ENCODE data around the gene PPP1R13B.

The PPP1R13B gene

DNA sequence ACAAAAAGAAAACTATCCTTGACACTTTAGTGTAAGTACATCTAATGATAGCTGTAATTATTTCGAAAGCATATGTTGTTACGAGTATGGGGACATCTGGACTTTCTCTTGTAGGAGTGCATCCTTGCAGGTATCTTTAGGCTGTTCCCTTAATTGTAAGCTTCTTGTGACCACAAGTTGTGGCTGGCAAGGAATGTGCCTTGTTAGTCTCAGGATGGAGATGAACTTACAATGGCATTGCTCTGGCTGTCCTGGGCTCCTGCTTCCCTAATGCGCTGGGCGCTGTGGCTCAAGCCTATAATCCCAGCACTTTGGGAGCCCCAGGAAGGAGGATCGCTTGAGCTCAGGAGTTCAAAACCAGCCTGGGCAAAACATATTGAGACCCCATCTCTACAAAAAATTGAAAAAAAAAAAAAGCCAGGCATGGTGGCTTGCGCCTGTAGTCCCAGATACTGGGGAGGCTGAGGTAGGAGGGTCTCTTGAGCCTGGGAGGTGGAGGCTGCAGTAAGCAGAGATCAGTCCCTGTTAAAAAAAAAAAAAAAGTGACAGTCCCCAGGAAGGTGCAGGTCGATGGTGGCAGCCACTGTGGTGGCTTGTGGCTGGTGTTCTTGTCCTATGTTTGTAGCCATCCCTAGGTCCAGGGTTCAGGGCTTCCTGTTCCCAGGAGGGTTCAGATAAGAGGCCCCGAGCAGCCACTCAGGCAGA is 23.7 kb upstream of the PPP1R13B start:
- no peak for TF ChIP-seq TAF1 (IDR thresholded peaks at IDR 0.05; ENCODE audit: borderline replicate concordance, insufficient read depth, low read length)
- TF ChIP-seq SIN3A (IDR thresholded peaks at IDR 0.05; ENCODE audit: borderline replicate concordance, insufficient read depth, low read length): no peak
- TF ChIP-seq POLR2AphosphoS5 (IDR thresholded peaks at IDR 0.05; ENCODE audit: low read depth, low read length): no peak
- no peak for TF ChIP-seq FOXP2 (optimal IDR thresholded peaks at IDR 0.05; ENCODE audit: borderline replicate concordance, extremely low read depth, extremely low read length, insufficient read depth)
- TF ChIP-seq, protein P1, sequence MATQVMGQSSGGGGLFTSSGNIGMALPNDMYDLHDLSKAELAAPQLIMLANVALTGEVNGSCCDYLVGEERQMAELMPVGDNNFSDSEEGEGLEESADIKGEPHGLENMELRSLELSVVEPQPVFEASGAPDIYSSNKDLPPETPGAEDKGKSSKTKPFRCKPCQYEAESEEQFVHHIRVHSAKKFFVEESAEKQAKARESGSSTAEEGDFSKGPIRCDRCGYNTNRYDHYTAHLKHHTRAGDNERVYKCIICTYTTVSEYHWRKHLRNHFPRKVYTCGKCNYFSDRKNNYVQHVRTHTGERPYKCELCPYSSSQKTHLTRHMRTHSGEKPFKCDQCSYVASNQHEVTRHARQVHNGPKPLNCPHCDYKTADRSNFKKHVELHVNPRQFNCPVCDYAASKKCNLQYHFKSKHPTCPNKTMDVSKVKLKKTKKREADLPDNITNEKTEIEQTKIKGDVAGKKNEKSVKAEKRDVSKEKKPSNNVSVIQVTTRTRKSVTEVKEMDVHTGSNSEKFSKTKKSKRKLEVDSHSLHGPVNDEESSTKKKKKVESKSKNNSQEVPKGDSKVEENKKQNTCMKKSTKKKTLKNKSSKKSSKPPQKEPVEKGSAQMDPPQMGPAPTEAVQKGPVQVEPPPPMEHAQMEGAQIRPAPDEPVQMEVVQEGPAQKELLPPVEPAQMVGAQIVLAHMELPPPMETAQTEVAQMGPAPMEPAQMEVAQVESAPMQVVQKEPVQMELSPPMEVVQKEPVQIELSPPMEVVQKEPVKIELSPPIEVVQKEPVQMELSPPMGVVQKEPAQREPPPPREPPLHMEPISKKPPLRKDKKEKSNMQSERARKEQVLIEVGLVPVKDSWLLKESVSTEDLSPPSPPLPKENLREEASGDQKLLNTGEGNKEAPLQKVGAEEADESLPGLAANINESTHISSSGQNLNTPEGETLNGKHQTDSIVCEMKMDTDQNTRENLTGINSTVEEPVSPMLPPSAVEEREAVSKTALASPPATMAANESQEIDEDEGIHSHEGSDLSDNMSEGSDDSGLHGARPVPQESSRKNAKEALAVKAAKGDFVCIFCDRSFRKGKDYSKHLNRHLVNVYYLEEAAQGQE (IDR thresholded peaks at IDR 0.05; ENCODE audit: insufficient read depth in 1 of 2, low read depth in 2 of 2, low read length in 2 of 2): no peak

DNA sequence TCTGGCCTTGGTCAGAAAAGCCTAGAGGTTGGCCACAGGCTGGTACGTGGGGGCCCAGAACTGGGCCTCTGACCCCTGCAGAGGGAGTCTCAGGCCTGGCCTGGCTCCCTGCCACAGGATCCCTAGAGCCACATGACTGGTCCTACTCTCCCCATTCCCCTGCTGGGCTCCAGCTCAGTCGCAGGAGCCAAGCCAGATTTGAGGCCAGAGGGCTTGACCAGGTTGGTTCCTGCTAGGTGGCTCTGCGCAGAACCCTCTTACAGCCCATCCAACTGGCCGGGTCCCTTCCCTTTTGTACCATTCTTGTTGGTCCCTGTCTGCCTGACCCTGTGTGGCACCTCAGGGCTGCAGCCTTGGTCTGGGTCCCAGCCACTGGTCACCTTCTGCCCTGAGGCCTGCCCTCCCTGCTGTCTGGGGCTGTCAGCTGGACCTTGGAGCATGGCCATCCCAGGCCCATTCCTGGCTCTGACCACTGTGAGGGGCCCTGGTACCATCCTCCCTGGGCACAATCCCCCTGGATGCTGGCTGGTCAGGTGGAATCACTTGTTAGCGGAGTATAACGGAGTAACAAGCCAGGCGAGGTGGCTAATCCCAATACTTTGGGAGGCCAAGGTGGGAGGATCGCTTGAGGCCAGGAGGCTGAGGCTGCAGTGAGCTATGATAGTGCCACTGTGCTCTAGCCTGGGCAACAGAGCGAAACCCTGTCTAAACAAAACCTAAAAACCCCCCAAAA is 22.9 kb upstream of the PPP1R13B start:
- no peak for TF ChIP-seq POLR2AphosphoS5 (IDR thresholded peaks at IDR 0.05; ENCODE audit: low read depth, low read length)
- no peak for TF ChIP-seq TAF1 (IDR thresholded peaks at IDR 0.05; ENCODE audit: borderline replicate concordance, insufficient read depth, low read length)
- TF ChIP-seq, protein P1 (IDR thresholded peaks at IDR 0.05; ENCODE audit: insufficient read depth in 1 of 2, low read depth in 2 of 2, low read length in 2 of 2): no peak
- TF ChIP-seq SIN3A (IDR thresholded peaks at IDR 0.05; ENCODE audit: borderline replicate concordance, insufficient read depth, low read length): no peak
- no peak for TF ChIP-seq FOXP2 (optimal IDR thresholded peaks at IDR 0.05; ENCODE audit: borderline replicate concordance, extremely low read depth, extremely low read length, insufficient read depth)

DNA sequence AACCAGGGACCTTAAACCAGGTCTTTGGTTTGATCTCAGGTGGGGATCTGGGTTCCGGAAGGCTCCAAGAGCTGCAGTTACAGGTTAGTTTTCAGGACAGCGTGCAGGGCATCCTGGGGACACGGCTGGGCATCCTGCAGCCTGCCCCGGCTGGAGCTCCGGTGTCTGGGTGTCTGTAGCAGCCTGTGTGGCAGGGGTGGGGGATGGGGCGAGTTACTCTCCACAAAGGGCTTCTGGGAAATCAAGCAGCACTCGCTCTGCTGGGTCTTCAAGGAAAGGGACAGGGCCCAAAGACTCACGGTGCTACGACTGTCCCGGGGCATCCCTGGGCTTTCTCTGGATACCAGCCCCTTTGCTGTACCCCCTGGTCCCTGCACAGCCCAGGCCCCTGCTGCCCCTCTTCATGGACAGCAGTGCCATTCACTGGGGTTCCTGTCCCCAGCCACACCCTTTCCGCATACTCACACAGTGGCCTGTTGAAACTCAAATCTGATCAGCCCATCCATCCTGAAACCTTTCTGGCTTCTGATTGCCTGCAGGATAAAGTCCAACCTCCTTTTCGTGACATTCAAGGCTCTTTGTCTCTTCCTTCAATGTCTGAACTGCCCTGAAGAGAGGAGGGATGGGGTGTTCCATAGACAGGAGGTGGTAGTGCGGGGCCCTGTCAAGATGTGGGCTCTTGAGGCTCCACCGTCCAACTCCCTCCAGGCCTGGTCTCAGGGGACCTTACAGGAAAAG is 22.2 kb upstream of the PPP1R13B start:
- TF ChIP-seq SIN3A (IDR thresholded peaks at IDR 0.05; ENCODE audit: borderline replicate concordance, insufficient read depth, low read length): no peak
- no peak for TF ChIP-seq TAF1 (IDR thresholded peaks at IDR 0.05; ENCODE audit: borderline replicate concordance, insufficient read depth, low read length)
- TF ChIP-seq FOXP2 (optimal IDR thresholded peaks at IDR 0.05; ENCODE audit: borderline replicate concordance, extremely low read depth, extremely low read length, insufficient read depth): no peak
- TF ChIP-seq, protein P1 (IDR thresholded peaks at IDR 0.05; ENCODE audit: insufficient read depth in 1 of 2, low read depth in 2 of 2, low read length in 2 of 2): no peak
- TF ChIP-seq POLR2AphosphoS5 (IDR thresholded peaks at IDR 0.05; ENCODE audit: low read depth, low read length): no peak

DNA sequence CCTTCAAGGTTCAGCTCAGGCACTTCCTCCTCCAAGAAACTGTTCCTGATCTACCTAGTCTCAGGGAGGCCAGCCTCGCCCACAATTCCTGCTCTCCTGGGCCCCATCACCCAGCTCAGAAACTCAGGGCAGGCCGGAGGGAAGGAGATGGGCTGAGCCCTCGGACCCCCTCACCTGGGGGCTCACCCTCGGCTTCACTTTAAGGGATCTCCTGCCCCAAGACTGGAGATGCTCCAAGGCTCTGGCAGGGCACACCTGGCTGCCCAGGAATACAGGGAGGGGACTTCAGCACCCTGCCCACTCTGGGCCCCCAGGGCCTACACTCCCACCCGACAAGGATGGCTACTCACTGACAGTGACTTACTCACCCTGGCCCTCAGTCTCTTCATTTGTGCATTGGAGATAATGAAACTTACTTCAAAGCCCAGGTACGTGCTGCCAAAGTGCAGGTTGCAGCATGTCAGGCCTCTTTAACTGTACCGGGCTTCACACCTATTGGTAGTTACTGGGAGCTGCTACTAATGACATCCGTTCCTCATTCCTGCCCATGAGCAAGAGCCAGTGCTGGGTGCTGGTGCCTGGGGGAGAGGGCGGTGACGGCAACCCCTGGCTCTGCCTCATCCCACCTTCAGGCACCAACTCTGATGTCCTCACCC is 21.0 kb upstream of the PPP1R13B start:
- TF ChIP-seq TAF1 (IDR thresholded peaks at IDR 0.05; ENCODE audit: borderline replicate concordance, insufficient read depth, low read length) (no peak), FOXP2 (optimal IDR thresholded peaks at IDR 0.05; ENCODE audit: borderline replicate concordance, extremely low read depth, extremely low read length, insufficient read depth) (no peak), POLR2AphosphoS5 (IDR thresholded peaks at IDR 0.05; ENCODE audit: low read depth, low read length) (no peak), SIN3A (IDR thresholded peaks at IDR 0.05; ENCODE audit: borderline replicate concordance, insufficient read depth, low read length) (no peak)
- TF ChIP-seq, protein P1 (IDR thresholded peaks at IDR 0.05; ENCODE audit: insufficient read depth in 1 of 2, low read depth in 2 of 2, low read length in 2 of 2): no peak
